Prostate gland (tissue), 2 donors: ENCODE results near the gene APLF. TPM values are rescaled to one million over a fixed set of nuclear protein-coding genes. Genes with fewer than 3 reads are reported as not detected.

Experiments used
- DNase-seq: peaks from one replicate; pipeline ENCODE4 v3.0.0-alpha.2; 2019; ENCODE audit warnings: low spot score
- H3K27ac ChIP-seq, 2 donors: fragments of 200-600 bp; sonication (generic); 2 replicates each; pipeline ENCODE4 v1.5.1; 2017 to 2019
- H3K27me3 ChIP-seq: fragments of 200-600 bp; sonication (generic); replicated peaks from 2 replicates; pipeline ENCODE4 v1.5.1; 2019; ENCODE audit not compliant: insufficient read depth
- H3K36me3 ChIP-seq, 2 donors: fragments of 200-600 bp; sonication (generic); 1 replicate in 1 of 2; 2 replicates in 1 of 2; pipeline versions ENCODE4 v1.5.1 to v1.8.1; 2017 to 2019
- H3K4me1 ChIP-seq: fragments of 200-600 bp; sonication (generic); replicated peaks from 2 replicates; pipeline ENCODE4 v1.5.1; 2019
- H3K4me3 ChIP-seq, 2 donors: fragments of 200-600 bp; sonication (generic); 2 replicates each; pipeline ENCODE4 v1.5.1; 2017 to 2019
- H3K9me3 ChIP-seq: fragments of 200-600 bp; sonication (generic); 2 replicates; pipeline ENCODE4 v1.5.1; 2017
- POLR2A ChIP-seq: fragments of 450-650 bp; IDR thresholded peaks from one replicate; pipeline ENCODE4 v1.6.1; 2016; ENCODE audit warnings: antibody characterized with exemption, mild to moderate bottlenecking
- POLR2AphosphoS5 ChIP-seq: sonication (generic); formaldehyde crosslinking; IDR thresholded peaks from one replicate; pipeline ENCODE4 v1.6.1; 2017; ENCODE audit warnings: antibody characterized with exemption
- WGBS: methylation state at CpG from one replicate; pipeline ENCODE4 v1.1.5; 2018; 5-methylcytosine and 5-hydroxymethylcytosine counted together
- intact Hi-C: fragments of 100-400 bp; cut with DNase I; formaldehyde crosslinking; loops from one replicate; pipeline ENCODE4 v1.14.2; 2022
- total RNA-seq, 2 donors: library from RNA; depleted of rRNA; stranded (reverse); fragments of >200 nt; gene quantifications; one replicate each; pipeline ENCODE4 v1.1.0, GENCODE V29; 2016
- TF ChIP-seq, protein P1 (sequence below), 4 experiments: fragments of 200-600 bp in 2 of 4; fragments of 450-650 bp in 2 of 4; sonication (generic) in 2 of 4; IDR thresholded peaks; 1 replicate in 3 of 4; 2 replicates in 1 of 4; pipeline ENCODE4 v1.5.1; 2016 to 2019; ENCODE audit warnings: antibody characterized with exemption in 4 of 4, mild to moderate bottlenecking in 2 of 4, moderate library complexity in 2 of 4

The APLF gene
- total RNA-seq, 2 donors from 2014 or later: 7.3 to 10.2 TPM

DNA sequence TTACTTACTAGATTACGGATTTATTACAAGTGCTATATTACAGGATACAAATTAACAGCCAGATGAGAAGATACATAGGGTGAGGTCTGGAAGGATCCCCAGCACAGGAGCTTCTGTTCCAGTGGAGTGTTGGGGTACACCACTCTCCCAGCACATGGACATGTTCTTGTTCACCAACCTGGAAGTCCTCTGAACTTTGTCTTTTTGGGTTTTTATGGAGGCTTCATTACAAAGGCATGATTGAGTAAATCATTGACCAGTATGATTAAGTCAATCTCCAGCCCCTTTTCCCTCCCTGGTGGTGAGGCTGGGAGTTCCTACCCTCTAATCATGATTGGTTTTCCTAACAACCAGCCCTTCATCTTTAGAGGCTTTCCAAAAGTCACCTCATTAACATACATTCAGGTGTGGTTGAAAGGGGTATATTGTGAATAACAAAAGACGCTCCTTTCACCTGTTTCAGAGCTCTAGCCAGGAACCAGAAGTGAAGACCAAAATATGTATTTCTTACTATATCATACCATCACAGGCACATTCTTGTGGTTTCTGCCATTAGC, 38.3 kb downstream of the APLF start:
- H3K27me3 ChIP-seq: no peaks in the 10 kb centered on the region
- intact Hi-C loops: no loop called here
- no peak for TF ChIP-seq POLR2A
- no peak for TF ChIP-seq POLR2AphosphoS5
- TF ChIP-seq, protein P1, sequence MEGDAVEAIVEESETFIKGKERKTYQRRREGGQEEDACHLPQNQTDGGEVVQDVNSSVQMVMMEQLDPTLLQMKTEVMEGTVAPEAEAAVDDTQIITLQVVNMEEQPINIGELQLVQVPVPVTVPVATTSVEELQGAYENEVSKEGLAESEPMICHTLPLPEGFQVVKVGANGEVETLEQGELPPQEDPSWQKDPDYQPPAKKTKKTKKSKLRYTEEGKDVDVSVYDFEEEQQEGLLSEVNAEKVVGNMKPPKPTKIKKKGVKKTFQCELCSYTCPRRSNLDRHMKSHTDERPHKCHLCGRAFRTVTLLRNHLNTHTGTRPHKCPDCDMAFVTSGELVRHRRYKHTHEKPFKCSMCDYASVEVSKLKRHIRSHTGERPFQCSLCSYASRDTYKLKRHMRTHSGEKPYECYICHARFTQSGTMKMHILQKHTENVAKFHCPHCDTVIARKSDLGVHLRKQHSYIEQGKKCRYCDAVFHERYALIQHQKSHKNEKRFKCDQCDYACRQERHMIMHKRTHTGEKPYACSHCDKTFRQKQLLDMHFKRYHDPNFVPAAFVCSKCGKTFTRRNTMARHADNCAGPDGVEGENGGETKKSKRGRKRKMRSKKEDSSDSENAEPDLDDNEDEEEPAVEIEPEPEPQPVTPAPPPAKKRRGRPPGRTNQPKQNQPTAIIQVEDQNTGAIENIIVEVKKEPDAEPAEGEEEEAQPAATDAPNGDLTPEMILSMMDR (IDR thresholded peaks at IDR 0.05): no peak
- H3K36me3 ChIP-seq: no peaks in the 10 kb centered on the region
- 94% methylated on average over 2 of the region's 2 CpGs for WGBS
- no peak overlapping the region for H3K27ac ChIP-seq
- no peaks in the 10 kb centered on the region for H3K9me3 ChIP-seq
- H3K4me3 ChIP-seq: no peak overlapping the region
- DNase-seq: no peak
- no peaks in the 10 kb centered on the region for H3K4me1 ChIP-seq

DNA sequence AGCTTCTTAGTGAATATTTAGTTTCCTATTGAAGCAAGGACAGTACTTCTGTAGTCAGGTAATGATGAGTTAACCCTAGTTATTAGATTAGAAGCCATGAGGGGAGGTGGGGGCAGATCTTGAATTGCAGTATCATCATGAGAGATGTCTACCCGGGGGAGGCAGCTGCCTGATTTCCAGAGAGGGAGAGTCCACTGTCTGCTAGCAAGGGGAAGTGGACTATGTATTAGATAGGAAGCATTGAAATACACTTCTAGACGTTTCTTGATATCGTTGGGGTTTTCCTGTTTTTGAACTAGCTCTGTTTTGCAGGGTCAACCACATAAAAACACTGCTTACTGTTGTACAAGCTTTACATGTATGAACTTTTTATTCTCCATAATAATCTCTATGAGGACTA, 38.8 kb downstream of the APLF start:
- Histone ChIP-seq H3K36me3 (no peaks in the 10 kb centered on the region), H3K27me3 (no peaks in the 10 kb centered on the region), H3K9me3 (no peaks in the 10 kb centered on the region), H3K4me3 (no peak overlapping the region), H3K27ac (no peak overlapping the region), H3K4me1 (no peaks in the 10 kb centered on the region)
- TF ChIP-seq, protein P1 (IDR thresholded peaks at IDR 0.05): no peak
- TF ChIP-seq POLR2A (no peak), POLR2AphosphoS5 (no peak)
- intact Hi-C loops: no loop called here
- DNase-seq: no peak
- WGBS: 83% methylated on average over 3 of the region's 3 CpGs

DNA sequence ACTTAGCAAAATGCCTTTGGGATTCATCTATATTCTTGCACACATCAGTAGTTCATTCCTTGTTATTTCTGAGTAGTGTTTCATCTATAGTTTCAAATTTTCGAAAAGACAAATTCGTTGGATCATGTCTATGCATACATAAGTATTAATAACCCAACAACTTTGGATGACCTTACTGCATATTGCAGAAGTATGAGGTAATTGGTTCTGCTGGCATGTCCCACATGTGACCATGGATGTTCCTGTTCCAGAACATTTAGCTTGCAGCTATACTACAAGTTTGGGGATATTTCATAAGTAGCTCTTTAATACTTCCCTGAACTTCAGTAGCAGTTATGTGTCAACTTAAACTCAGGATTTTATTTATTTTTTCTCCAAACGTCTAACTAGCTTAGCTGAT, 44.9 kb downstream of the APLF start:
- Histone ChIP-seq H3K27ac (no peak overlapping the region), H3K27me3 (no peaks in the 10 kb centered on the region), H3K4me3 (no peak overlapping the region), H3K9me3 (no peaks in the 10 kb centered on the region), H3K4me1 (no peaks in the 10 kb centered on the region), H3K36me3 (no peaks in the 10 kb centered on the region)
- no peak for DNase-seq
- TF ChIP-seq POLR2A: no peak
- TF ChIP-seq, protein P1 (IDR thresholded peaks at IDR 0.05): no peak
- TF ChIP-seq POLR2AphosphoS5: no peak
- intact Hi-C loops: no loop called here
- WGBS: 72% methylated on average over 3 of the region's 3 CpGs

DNA sequence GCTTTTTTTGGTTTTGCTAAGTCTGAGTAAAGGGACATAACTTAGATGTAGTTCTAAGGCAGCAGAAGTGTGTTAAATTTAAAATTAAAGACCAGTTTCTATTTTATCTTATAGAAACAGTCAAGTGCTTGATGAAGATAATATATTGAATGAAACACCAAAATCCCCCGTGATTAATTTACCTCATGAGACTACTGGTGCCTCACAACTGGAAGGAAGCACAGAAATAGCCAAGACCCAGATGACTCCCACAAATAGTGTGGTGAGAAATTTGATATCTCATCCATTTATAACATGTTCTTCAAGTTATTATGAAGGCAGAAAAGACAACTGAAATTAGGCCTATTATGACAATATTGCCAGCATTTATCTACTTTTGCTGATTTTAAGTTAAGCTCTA, 45.6 kb downstream of the APLF start:
- Histone ChIP-seq H3K9me3 (no peaks in the 10 kb centered on the region), H3K27ac (no peak overlapping the region), H3K27me3 (no peaks in the 10 kb centered on the region), H3K4me1 (no peaks in the 10 kb centered on the region), H3K36me3 (no peaks in the 10 kb centered on the region), H3K4me3 (no peak overlapping the region)
- no peak for TF ChIP-seq POLR2AphosphoS5
- no peak for TF ChIP-seq POLR2A
- TF ChIP-seq, protein P1 (IDR thresholded peaks at IDR 0.05): no peak
- DNase-seq: no peak
- WGBS: 73% methylated on average over 1 of the region's 1 CpG
- intact Hi-C loops: no loop called here

DNA sequence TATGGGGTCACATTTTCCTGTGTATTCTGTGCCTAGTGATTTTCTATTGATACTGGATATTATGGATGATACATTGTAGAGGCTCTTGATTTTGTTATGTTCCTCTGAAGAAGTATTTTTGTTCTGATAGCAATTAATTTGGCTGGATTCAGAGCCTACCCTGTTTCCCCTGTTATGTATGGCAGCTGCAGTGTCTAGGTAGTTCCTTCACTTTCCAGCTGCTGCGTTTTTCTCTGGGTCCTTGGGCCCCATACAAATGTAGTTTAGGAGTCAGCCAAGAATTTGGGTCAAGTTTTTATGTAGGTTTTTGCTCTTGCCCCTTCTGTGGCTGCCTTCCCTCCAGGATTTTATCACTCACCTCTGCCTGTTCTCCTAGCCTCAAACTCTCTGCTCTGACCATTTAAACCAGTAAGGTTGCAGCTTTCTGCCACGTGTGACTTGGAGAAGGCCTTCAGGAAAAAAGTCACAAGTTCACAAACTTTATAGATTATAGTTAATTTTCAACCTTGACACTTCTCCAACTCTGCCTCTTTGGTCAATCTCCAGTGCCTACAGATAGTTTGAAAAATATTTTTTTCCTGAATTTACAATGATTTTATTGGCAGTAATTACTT, 47.0 kb downstream of the APLF start:
- no peaks in the 10 kb centered on the region for H3K36me3 ChIP-seq
- no peaks in the 10 kb centered on the region for H3K4me1 ChIP-seq
- no peaks in the 10 kb centered on the region for H3K9me3 ChIP-seq
- no peak for DNase-seq
- TF ChIP-seq, protein P1 (IDR thresholded peaks at IDR 0.05): no peak
- TF ChIP-seq POLR2AphosphoS5: no peak
- TF ChIP-seq POLR2A: no peak
- H3K4me3 ChIP-seq: no peak overlapping the region
- intact Hi-C loops: no loop called here
- 57% methylated on average over 2 of the region's 2 CpGs for WGBS
- no peaks in the 10 kb centered on the region for H3K27me3 ChIP-seq
- H3K27ac ChIP-seq: no peak overlapping the region
